Keratinocyte (primary cell): ENCODE results near the gene NUMB. TPM values are rescaled to one million over a fixed set of nuclear protein-coding genes. Genes with fewer than 3 reads are reported as not detected.

Experiments used
- DNase-seq: peaks from one replicate; pipeline ENCODE4 v3.0.0-alpha.2; 2011; ENCODE audit warnings: low read depth, missing footprints, low spot score
- FAIRE-seq: peaks from 2 replicates; lab custom pipeline; 2011; peaks lifted over from hg19 to GRCh38; lab: Jason Lieb, UNC
- H2AFZ ChIP-seq: 2 replicates; pipeline ENCODE4 v1.6.0; 2012; ENCODE audit warnings: low read length, control low read depth, inconsistent platforms; ENCODE audit not compliant: control insufficient read depth
- H3K27ac ChIP-seq: 2 replicates; pipeline ENCODE4 v1.5.1; 2011; ENCODE audit warnings: low read length; ENCODE audit not compliant: control insufficient read depth, insufficient read depth
- H3K27me3 ChIP-seq: 3 replicates; pipeline ENCODE4 v1.6.0; 2011; ENCODE audit warnings: low read length; ENCODE audit not compliant: control insufficient read depth, insufficient read depth; ENCODE audit errors: extremely low read depth
- H3K36me3 ChIP-seq, 2 experiments: 2 replicates in 1 of 2; 3 replicates in 1 of 2; pipeline ENCODE4 v1.5.1; 2011; ENCODE audit warnings: low read length in 2 of 2, mild to moderate bottlenecking in 1 of 2; ENCODE audit not compliant: control insufficient read depth in 2 of 2, insufficient read depth in 2 of 2; ENCODE audit errors: extremely low read depth in 1 of 2
- H3K4me1 ChIP-seq: 3 replicates; pipeline ENCODE4 v1.5.1; 2011; ENCODE audit warnings: low read length; ENCODE audit not compliant: control insufficient read depth, insufficient read depth; ENCODE audit errors: extremely low read depth
- H3K4me2 ChIP-seq: 3 replicates; pipeline ENCODE4 v1.6.0; 2011; ENCODE audit warnings: low read depth, low read length; ENCODE audit not compliant: control insufficient read depth, insufficient read depth; ENCODE audit errors: extremely low read depth
- H3K4me3 ChIP-seq, 3 experiments: fragments of 200-600 bp in 1 of 3; sonication (generic) in 1 of 3; 2 replicates in 2 of 3; 3 replicates in 1 of 3; pipeline ENCODE4 v1.5.1; 2011 to 2016; ENCODE audit warnings: low read length in 3 of 3, mild to moderate bottlenecking in 3 of 3, control low read depth in 2 of 3, inconsistent platforms in 1 of 3, low read depth in 1 of 3, mixed read lengths in 1 of 3, mixed run types in 1 of 3, moderate library complexity in 1 of 3; ENCODE audit not compliant: control insufficient read depth in 2 of 3, insufficient read depth in 2 of 3; ENCODE audit errors: extremely low read depth in 1 of 3
- H3K79me2 ChIP-seq: 2 replicates; pipeline ENCODE4 v1.6.0; 2012; ENCODE audit warnings: low read length; ENCODE audit not compliant: control insufficient read depth, insufficient read depth
- H3K9ac ChIP-seq: 3 replicates; pipeline ENCODE4 v1.6.0; 2011; ENCODE audit warnings: low read length; ENCODE audit not compliant: control insufficient read depth, insufficient read depth; ENCODE audit errors: extremely low read depth
- H3K9me1 ChIP-seq: 3 replicates; pipeline ENCODE4 v1.6.0; 2011; ENCODE audit warnings: low read length; ENCODE audit not compliant: control insufficient read depth, insufficient read depth; ENCODE audit errors: extremely low read depth
- H3K9me3 ChIP-seq: 2 replicates; pipeline ENCODE4 v1.5.1; 2012; ENCODE audit warnings: low read depth, low read length; ENCODE audit not compliant: control insufficient read depth
- H4K20me1 ChIP-seq: 3 replicates; pipeline ENCODE4 v1.6.0; 2011; ENCODE audit warnings: low read length; ENCODE audit not compliant: control insufficient read depth, insufficient read depth; ENCODE audit errors: extremely low read depth
- EZH2 ChIP-seq: IDR thresholded peaks from one replicate; pipeline ENCODE4 v1.6.1; 2012; ENCODE audit warnings: inconsistent platforms, mild to moderate bottlenecking, low read length, moderate library complexity
- dilution Hi-C: fragments of 300-500 bp; cut with MboI; formaldehyde crosslinking; loops from one replicate; pipeline ENCODE4 v1.7.0; 2020; ENCODE audit warnings: low sequenced_read_pairs; ENCODE audit not compliant: extremely low pct_ligation_motif_present
- polyA plus RNA-seq, 5 experiments: library from polyadenylated mRNA; depleted of rRNA in 3 of 5; stranded (reverse) in 3 of 5; stranded (forward) in 1 of 5; unstranded in 1 of 5; fragments of >200 nt; gene quantifications; 1 replicate in 1 of 5; 2 replicates in 3 of 5; 3 replicates in 1 of 5; pipeline versions ENCODE4 v1.2.1 to v1.2.3, GENCODE V29; 2011 to 2012; ENCODE audit warnings: missing spikeins in 2 of 5, low read depth in 1 of 5, low replicate concordance in 1 of 5
- TF ChIP-seq, protein P1 (sequence below), 3 experiments: IDR thresholded peaks in 1 of 3; conservative IDR thresholded peaks in 1 of 3; optimal IDR thresholded peaks in 1 of 3; 2 replicates in 2 of 3; 3 replicates in 1 of 3; pipeline versions ENCODE3 to v1.5.1; 2011; ENCODE audit warnings: low read length in 3 of 3, mild to moderate bottlenecking in 3 of 3, moderate library complexity in 2 of 3, control low read depth in 1 of 3, inconsistent platforms in 1 of 3; ENCODE audit not compliant: insufficient read depth in 2 of 3; ENCODE audit errors: extremely low read depth in 1 of 3

The NUMB gene
- polyA plus RNA-seq, 1 donor (not counting 4 experiments of a cell fraction or from before 2014, with no cell fraction given): 110 TPM

DNA sequence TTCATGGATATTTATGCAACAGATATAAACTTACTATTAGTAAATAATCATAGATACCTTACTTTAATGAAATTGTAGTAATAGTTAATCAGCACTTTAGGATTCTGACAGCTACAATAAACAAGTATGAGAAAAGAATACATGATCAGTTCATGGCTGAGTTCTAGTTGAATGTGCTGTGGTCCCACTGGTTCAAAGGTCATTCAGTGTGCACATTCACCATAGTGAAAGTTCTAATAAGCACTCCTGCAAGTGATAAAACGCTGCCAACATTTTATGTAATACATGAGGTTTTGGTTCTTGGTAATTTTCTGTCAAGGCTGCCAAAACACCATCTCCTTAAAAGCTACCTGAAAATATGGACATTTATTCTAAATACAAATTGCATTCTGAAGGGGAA, 92.6 kb downstream of the NUMB start:
- no peak overlapping the region for H3K4me2 ChIP-seq
- dilution Hi-C loops: no loop called here
- TF ChIP-seq, protein P1, sequence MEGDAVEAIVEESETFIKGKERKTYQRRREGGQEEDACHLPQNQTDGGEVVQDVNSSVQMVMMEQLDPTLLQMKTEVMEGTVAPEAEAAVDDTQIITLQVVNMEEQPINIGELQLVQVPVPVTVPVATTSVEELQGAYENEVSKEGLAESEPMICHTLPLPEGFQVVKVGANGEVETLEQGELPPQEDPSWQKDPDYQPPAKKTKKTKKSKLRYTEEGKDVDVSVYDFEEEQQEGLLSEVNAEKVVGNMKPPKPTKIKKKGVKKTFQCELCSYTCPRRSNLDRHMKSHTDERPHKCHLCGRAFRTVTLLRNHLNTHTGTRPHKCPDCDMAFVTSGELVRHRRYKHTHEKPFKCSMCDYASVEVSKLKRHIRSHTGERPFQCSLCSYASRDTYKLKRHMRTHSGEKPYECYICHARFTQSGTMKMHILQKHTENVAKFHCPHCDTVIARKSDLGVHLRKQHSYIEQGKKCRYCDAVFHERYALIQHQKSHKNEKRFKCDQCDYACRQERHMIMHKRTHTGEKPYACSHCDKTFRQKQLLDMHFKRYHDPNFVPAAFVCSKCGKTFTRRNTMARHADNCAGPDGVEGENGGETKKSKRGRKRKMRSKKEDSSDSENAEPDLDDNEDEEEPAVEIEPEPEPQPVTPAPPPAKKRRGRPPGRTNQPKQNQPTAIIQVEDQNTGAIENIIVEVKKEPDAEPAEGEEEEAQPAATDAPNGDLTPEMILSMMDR (optimal IDR thresholded peaks at IDR 0.05 in 1 of 3, IDR thresholded peaks at IDR 0.05 in 1 of 3, conservative IDR thresholded peaks at IDR 0.05 in 1 of 3; ENCODE audit: extremely low read depth in 1 of 3, insufficient read depth in 2 of 3, low read length in 3 of 3): no peak
- H3K9ac ChIP-seq: no peak overlapping the region
- peaks cover 0 to 2% of the 10 kb centered on the region in 2 experiments for H3K36me3 ChIP-seq
- H3K79me2 ChIP-seq: peaks cover 14% of the 10 kb centered on the region
- DNase-seq (no peak), FAIRE-seq (no peak)
- no peak overlapping the region for H3K27ac ChIP-seq
- no peak overlapping the region for H3K4me3 ChIP-seq
- no peaks in the 10 kb centered on the region for H4K20me1 ChIP-seq
- H2AFZ ChIP-seq: no peak overlapping the region
- no peaks in the 10 kb centered on the region for H3K27me3 ChIP-seq
- H3K9me3 ChIP-seq: no peaks in the 10 kb centered on the region
- no peaks in the 10 kb centered on the region for H3K4me1 ChIP-seq
- no peaks in the 10 kb centered on the region for H3K9me1 ChIP-seq

DNA sequence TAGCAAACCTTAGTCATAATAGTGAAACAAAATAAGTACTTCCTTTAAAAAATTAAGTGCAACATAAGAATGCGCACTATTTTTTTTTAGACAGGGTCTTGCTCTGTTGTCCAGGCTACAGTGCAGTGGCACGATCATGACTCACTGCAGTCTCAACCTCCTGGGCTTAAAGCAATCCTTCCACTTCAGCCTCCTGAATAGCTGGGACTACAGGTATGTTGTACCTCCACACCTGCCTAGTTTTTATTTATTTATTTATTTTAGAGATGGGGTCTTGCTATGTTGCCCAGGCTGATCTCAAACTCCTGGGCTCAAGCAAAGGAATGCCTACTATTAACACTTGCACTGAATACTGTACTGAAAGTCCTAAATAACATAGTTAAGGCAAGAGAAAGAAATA, 93.8 kb downstream of the NUMB start:
- no peak for FAIRE-seq
- H4K20me1 ChIP-seq: no peaks in the 10 kb centered on the region
- no peaks in the 10 kb centered on the region for H3K9me1 ChIP-seq
- H3K4me2 ChIP-seq: no peak overlapping the region
- DNase-seq: no peak
- no peaks in the 10 kb centered on the region for H3K27me3 ChIP-seq
- H3K9ac ChIP-seq: no peak overlapping the region
- H3K27ac ChIP-seq: no peak overlapping the region
- H3K9me3 ChIP-seq: no peaks in the 10 kb centered on the region
- peaks cover 14% of the 10 kb centered on the region for H3K79me2 ChIP-seq
- no peak overlapping the region for H2AFZ ChIP-seq
- H3K4me1 ChIP-seq: no peaks in the 10 kb centered on the region
- TF ChIP-seq, protein P1 (optimal IDR thresholded peaks at IDR 0.05 in 1 of 3, IDR thresholded peaks at IDR 0.05 in 1 of 3, conservative IDR thresholded peaks at IDR 0.05 in 1 of 3; ENCODE audit: extremely low read depth in 1 of 3, insufficient read depth in 2 of 3, low read length in 3 of 3): no peak
- TF ChIP-seq EZH2: no peak
- H3K4me3 ChIP-seq: no peak overlapping the region
- dilution Hi-C loops: no loop called here
- H3K36me3 ChIP-seq: peaks cover 0 to 2% of the 10 kb centered on the region in 2 experiments
